Measurements from ENCODE around the gene NCK1. TPM values are rescaled to one million over a fixed set of nuclear protein-coding genes. Genes with fewer than 3 reads are reported as not detected.
"Not testable (repeated sequence)": the region's sequence is repeated elsewhere in the genome, so short reads cannot be mapped to it uniquely, and the experiment has no call there.

The NCK1 gene
- total RNA-seq, 4 donors from 2014 or later: 48.4 to 85.3 (median 60.2) TPM

DNA sequence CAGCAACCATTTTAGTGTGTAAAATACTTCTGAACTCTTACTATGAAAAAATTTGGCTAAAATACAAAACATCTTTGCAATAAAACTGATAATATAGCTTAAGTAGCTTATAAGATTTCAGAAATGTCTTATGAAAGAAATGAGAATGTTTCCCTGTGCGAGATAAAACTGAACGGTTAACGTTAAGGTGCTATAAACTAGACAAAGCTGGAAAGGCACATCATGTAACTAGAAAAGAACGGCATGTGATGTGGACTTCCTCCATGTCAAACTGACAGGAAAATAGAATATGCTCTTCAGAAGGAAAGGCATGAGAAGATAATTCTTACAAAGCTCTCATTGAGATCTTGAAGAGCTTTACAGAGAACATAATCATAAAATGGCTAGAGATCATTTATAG is 36.5 kb downstream of the NCK1 start:
- TF ChIP-seq POLR2A (IDR thresholded peaks at IDR 0.05): no peak
- TF ChIP-seq, protein P1, sequence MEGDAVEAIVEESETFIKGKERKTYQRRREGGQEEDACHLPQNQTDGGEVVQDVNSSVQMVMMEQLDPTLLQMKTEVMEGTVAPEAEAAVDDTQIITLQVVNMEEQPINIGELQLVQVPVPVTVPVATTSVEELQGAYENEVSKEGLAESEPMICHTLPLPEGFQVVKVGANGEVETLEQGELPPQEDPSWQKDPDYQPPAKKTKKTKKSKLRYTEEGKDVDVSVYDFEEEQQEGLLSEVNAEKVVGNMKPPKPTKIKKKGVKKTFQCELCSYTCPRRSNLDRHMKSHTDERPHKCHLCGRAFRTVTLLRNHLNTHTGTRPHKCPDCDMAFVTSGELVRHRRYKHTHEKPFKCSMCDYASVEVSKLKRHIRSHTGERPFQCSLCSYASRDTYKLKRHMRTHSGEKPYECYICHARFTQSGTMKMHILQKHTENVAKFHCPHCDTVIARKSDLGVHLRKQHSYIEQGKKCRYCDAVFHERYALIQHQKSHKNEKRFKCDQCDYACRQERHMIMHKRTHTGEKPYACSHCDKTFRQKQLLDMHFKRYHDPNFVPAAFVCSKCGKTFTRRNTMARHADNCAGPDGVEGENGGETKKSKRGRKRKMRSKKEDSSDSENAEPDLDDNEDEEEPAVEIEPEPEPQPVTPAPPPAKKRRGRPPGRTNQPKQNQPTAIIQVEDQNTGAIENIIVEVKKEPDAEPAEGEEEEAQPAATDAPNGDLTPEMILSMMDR (IDR thresholded peaks at IDR 0.05): no peak
- H3K27ac ChIP-seq: peak overlapping the region in 1 of 2 donors; percentile 52
- peaks cover 0 to under 1% of the 10 kb centered on the region in 2 donors for H3K9me3 ChIP-seq
- no peak overlapping the region for H3K4me3 ChIP-seq
- no peaks in the 10 kb centered on the region for H3K4me1 ChIP-seq
- intact Hi-C loops (cut with DNase I; ENCODE audit: low total_unique reads): no loop called here
- no peaks in the 10 kb centered on the region for H3K27me3 ChIP-seq
- no peaks in the 10 kb centered on the region for H3K36me3 ChIP-seq
- no peak for DNase-seq

DNA sequence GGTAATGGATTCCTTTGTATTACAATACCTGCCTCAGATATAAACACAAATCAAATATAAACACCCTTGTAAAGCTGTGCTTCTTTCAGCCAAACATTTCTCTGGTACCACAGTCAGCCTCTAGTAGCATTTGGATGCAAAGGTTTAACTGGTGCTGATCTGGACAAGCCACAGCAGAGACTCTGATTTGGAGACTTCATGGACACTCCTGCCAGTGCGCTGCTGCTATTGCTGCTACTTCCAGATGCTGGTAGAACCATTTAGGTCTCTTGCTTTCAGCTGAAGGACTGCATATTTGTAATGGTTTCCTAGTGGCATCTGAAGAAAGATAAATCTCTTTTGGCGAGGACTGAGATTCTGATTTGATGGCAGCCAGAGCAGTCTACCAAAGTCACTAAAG is 36.9 kb downstream of the NCK1 start:
- Histone ChIP-seq H3K27me3 (no peaks in the 10 kb centered on the region), H3K9me3 (peaks cover 0 to 5% of the 10 kb centered on the region in 2 donors), H3K4me3 (no peak overlapping the region), H3K4me1 (no peaks in the 10 kb centered on the region), H3K27ac (peak overlapping the region in 1 of 2 donors; percentile 52), H3K36me3 (no peaks in the 10 kb centered on the region)
- DNase-seq: no peak
- TF ChIP-seq POLR2A (IDR thresholded peaks at IDR 0.05): no peak
- TF ChIP-seq, protein P1 (IDR thresholded peaks at IDR 0.05): no peak
- intact Hi-C loops (cut with DNase I; ENCODE audit: low total_unique reads): no loop called here

DNA sequence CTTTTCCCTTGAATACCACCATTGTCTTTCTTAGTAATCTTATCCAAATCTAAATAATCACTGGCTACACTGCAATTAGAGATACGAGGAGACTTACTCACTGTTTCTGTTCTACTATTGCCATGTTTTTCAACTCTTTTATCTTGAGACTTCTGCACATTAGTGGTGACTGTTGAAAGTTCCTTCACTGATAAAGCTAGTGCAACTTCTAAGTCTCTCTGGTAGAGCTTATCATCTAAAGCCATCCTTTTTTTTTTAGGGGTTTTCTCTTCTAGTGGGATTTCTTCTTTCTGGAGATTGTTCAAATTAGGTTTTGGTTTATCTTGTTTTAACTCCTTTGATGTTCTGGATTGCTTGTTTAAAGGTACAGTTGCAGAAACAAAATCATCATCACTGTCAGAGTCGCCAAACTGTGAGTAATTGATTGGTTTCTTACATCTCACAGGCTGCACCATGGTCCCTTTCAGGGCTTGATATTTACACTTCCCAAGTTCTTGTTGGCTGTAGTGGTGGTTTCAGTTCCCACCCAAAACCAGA is 37.7 kb downstream of the NCK1 start:
- intact Hi-C loops (cut with DNase I; ENCODE audit: low total_unique reads): no loop called here

DNA sequence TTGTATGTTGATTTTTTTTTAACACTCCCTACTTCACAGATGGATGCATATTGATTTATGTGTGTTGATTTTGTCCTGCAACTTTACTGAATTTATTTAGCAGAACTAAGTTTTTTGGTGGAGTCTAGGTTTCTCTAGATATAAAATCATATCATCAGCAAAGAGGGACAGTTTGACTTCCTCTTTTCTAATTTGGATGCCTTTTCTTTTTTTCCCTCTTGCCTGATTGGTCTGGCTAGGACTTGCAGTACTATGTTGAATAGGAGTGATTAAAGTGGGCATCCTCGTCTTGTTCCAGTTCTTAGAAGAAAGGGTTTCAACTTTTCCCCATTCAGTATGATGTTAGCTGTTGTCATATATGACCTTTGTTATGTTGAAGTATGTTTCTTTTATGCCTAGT is 38.7 kb downstream of the NCK1 start:
- H3K9me3 ChIP-seq: peaks cover 0 to 10% of the 10 kb centered on the region in 2 donors
- H3K4me3 ChIP-seq; H3K27me3 ChIP-seq; H3K4me1 ChIP-seq; H3K36me3 ChIP-seq; intact Hi-C loops (cut with DNase I; ENCODE audit: low total_unique reads); H3K27ac ChIP-seq; DNase-seq: not testable (repeated sequence)

More for the DNA sequence above, 37.7 kb downstream of the NCK1 start:
- Histone ChIP-seq H3K27me3 (no peaks in the 10 kb centered on the region), H3K36me3 (no peaks in the 10 kb centered on the region), H3K4me3 (no peak overlapping the region), H3K9me3 (peaks cover 0 to 10% of the 10 kb centered on the region in 2 donors), H3K4me1 (no peaks in the 10 kb centered on the region), H3K27ac (no peak overlapping the region)
- TF ChIP-seq, protein P1 (IDR thresholded peaks at IDR 0.05): no peak
- no peak for TF ChIP-seq POLR2A (IDR thresholded peaks at IDR 0.05)
- DNase-seq: no peak

DNA sequence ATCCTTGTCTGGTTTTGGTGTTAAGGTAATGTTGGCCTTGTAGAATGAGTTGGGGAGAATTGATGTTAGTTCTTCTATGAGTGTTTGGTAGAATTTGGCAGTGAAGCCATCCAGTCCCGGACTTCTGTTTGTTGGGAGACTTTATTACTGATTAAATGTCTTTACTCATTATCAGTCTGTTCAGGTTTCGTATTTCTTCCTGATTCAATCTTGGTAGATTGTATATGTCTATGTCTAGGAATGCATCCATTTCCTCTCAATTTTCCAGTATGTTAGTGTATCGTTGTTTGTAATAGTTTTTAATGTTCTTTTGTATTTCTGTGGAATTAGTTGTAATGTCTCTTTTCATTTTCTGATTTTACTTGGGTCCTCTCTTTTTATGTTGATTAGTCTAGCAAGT is 39.4 kb downstream of the NCK1 start:
- Histone ChIP-seq H3K9me3 (peaks cover 0 to 10% of the 10 kb centered on the region in 2 donors), H3K4me3 (no peak overlapping the region), H3K4me1 (no peaks in the 10 kb centered on the region), H3K27me3 (no peaks in the 10 kb centered on the region), H3K36me3 (no peaks in the 10 kb centered on the region), H3K27ac (no peak overlapping the region)
- intact Hi-C loops (cut with DNase I; ENCODE audit: low total_unique reads): no loop called here
- DNase-seq: no peak
- TF ChIP-seq POLR2A (IDR thresholded peaks at IDR 0.05): no peak
- TF ChIP-seq, protein P1 (IDR thresholded peaks at IDR 0.05): no peak

DNA sequence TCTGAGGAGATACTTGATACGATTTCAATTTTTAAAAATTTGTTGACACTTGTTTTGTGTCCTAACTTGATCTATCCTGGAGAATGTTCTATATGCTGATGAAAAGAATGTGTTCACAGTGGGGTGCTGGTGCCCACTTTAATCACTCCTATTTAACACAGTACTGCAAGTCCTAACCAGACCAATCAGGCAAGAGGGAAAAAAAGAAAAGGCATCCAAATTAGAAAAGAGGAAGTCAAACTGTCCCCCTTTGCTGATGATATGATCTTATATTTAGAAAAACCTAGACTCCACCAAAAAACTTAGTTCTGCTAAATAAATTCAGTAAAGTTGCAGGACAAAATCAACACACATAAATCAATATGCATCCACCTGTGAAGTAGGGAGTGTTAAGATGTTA is 40.5 kb downstream of the NCK1 start:
- DNase-seq; H3K27me3 ChIP-seq; H3K27ac ChIP-seq; H3K4me1 ChIP-seq; intact Hi-C loops (cut with DNase I; ENCODE audit: low total_unique reads); H3K4me3 ChIP-seq; H3K36me3 ChIP-seq: not testable (repeated sequence)
- H3K9me3 ChIP-seq: peaks cover 0 to 10% of the 10 kb centered on the region in 2 donors

Measured in uterus (tissue), 4 donors.